DMS53 treated with DMSO at 0.1 percent for 48 hours (cell line): ENCODE measurements around the gene WNT1.
A peak's percentile ranks its signal among the peaks of the same experiment; 100 is the strongest.

Experiments
- DNase-seq: peaks from one replicate; lab custom pipeline; 2025; ENCODE audit not compliant: unreplicated experiment; lab: John Stamatoyannopoulos, UW

Gene WNT1

GRCh38 chr12:48978291-48978740 lies at the start of gene WNT1:
WNT1 (plus strand) TSS chr12:48978322; CDS start chr12:48978651, 329 bp downstream.
- DNase-seq = no peak

- DNase-seq = no peak
Measured at GRCh38 chr12:48929551-48929950, 48.6 kb upstream of the WNT1 start.

GRCh38 chr12:48930475-48930874 lies 47.6 kb upstream of the WNT1 start:
- no peak for DNase-seq

- DNase-seq = no peak
Measured at GRCh38 chr12:48932878-48933277, 45.2 kb upstream of the WNT1 start.

- DNase-seq = no peak
Measured at GRCh38 chr12:48933664-48934311, 44.3 kb upstream of the WNT1 start.

- DNase-seq = no peak
Measured at GRCh38 chr12:48934312-48934706, 43.8 kb upstream of the WNT1 start.

GRCh38 chr12:48936379-48936979 lies 41.6 kb upstream of the WNT1 start:
- peak; percentile 22 for DNase-seq

GRCh38 chr12:48937170-48937569 lies 41.0 kb upstream of the WNT1 start:
- DNase-seq = no peak

GRCh38 chr12:48938805-48939204 lies 39.3 kb upstream of the WNT1 start:
- no peak for DNase-seq

GRCh38 chr12:48940181-48940580 lies 37.9 kb upstream of the WNT1 start:
- no peak for DNase-seq

GRCh38 chr12:48943221-48943620 lies 34.9 kb upstream of the WNT1 start:
- no peak for DNase-seq

GRCh38 chr12:48946205-48946604 lies 31.9 kb upstream of the WNT1 start:
- no peak for DNase-seq

- no peak for DNase-seq
Measured at GRCh38 chr12:48946943-48947342, 31.2 kb upstream of the WNT1 start.

- no peak for DNase-seq
Measured at GRCh38 chr12:48947727-48948126, 30.4 kb upstream of the WNT1 start.

- DNase-seq = no peak
Measured at GRCh38 chr12:48952691-48953090, 25.4 kb upstream of the WNT1 start.

- no peak for DNase-seq
Measured at GRCh38 chr12:48954061-48954460, 24.1 kb upstream of the WNT1 start.

GRCh38 chr12:48954841-48955501 lies 23.2 kb upstream of the WNT1 start:
- no peak for DNase-seq

- peak; percentile 47 for DNase-seq
Measured at GRCh38 chr12:48956279-48957140, 21.6 kb upstream of the WNT1 start.

- peak; percentile 83 for DNase-seq
Measured at GRCh38 chr12:48957141-48958048, 20.7 kb upstream of the WNT1 start, which contains the start of gene ARF3. ARF3 (minus strand) TSS chr12:48957487; CDS start chr12:48941095, 16,392 bp downstream.

GRCh38 chr12:48958049-48958388 lies 20.1 kb upstream of the WNT1 start:
- DNase-seq = no peak
